GM12891 (cell line): ENCODE results near the gene JAZF1.

Experiments used
- POLR2A ChIP-seq: IDR thresholded peaks from 2 replicates; pipeline ENCODE4 v1.6.1; 2011; ENCODE audit warnings: low read depth, low read length, control low read depth
- POLR2AphosphoS5 ChIP-seq: IDR thresholded peaks from 2 replicates; pipeline ENCODE4 v1.6.1; 2011; ENCODE audit warnings: low read depth, low read length, control low read depth
- SPI1 ChIP-seq: IDR thresholded peaks from 2 replicates; pipeline ENCODE4 v1.6.1; 2011; ENCODE audit warnings: low read depth, low read length, control low read depth

DNA sequence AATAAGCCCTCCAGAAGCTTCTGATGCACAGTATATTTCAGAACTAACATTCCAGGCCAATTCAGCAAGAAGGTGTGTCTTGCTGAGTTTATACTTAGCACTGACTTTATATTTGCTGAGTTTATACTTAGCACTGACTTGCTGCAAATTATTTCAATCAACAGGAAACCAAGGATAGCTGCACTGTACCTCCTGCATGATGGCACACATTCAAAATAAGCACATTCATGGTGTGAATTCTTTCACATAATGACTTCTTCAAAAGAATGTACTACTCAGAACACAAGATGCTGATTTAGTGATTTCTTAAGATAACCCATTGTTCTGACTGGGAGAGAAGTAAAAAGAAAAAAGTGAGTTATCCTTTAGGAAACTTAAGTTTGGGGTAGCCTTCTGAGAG, 52.0 kb downstream of the JAZF1 start:
- no peak for TF ChIP-seq POLR2AphosphoS5
- no peak for TF ChIP-seq POLR2A
- TF ChIP-seq SPI1 = no peak
